GM06990 (cell line): ENCODE results near the gene LTN1.
"Not testable (repeated sequence)": the region's sequence is repeated elsewhere in the genome, so short reads cannot be mapped to it uniquely, and the experiment has no call there.

Experiments used
- DNase-seq: peaks from one replicate; pipeline ENCODE4 v3.0.0-alpha.2; 2011; ENCODE audit not compliant: insufficient read length; ENCODE audit errors: extremely low read depth
- H3K27me3 ChIP-seq: replicated peaks from 2 replicates; pipeline ENCODE4 v1.6.0; 2011; ENCODE audit warnings: low read length; ENCODE audit not compliant: control insufficient read depth, insufficient read depth
- H3K36me3 ChIP-seq: 2 replicates; pipeline ENCODE4 v1.5.1; 2011; ENCODE audit warnings: low read length; ENCODE audit not compliant: control insufficient read depth, insufficient read depth
- H3K4me3 ChIP-seq: replicated peaks from 2 replicates; pipeline ENCODE4 v1.5.1; 2011; ENCODE audit warnings: low read depth, mild to moderate bottlenecking, control low read depth, low read length
- CTCF ChIP-seq: IDR thresholded peaks from 2 replicates; pipeline ENCODE4 v1.5.1; 2011; ENCODE audit warnings: low read length, control low read depth, mild to moderate bottlenecking, inconsistent platforms; ENCODE audit not compliant: insufficient read depth, poor library complexity, severe bottlenecking

LTN1 gene

GRCh38 chr21:28936036-28936435 lies 56.6 kb downstream of the LTN1 start:
- no peak for TF ChIP-seq CTCF

GRCh38 chr21:28932717-28933116 lies 60.0 kb downstream of the LTN1 start:
- Histone ChIP-seq H3K36me3 (peaks cover 2% of the 10 kb centered on the region; the same call in 1 of the 2 replicates), H3K4me3 (no peak overlapping the region), H3K27me3 (no peaks in the 10 kb centered on the region)
- no peak for DNase-seq
- TF ChIP-seq CTCF: no peak

More at GRCh38 chr21:28936036-28936435, 56.6 kb downstream of the LTN1 start:
- H3K27me3 ChIP-seq: no peaks in the 10 kb centered on the region
- H3K36me3 ChIP-seq: peaks cover 2% of the 10 kb centered on the region; the same call in 1 of the 2 replicates
- no peak overlapping the region for H3K4me3 ChIP-seq
- no peak for DNase-seq

- H3K36me3 ChIP-seq, DNase-seq, H3K27me3 ChIP-seq, H3K4me3 ChIP-seq: not testable (repeated sequence)
Measured at GRCh38 chr21:28931708-28932372, 60.8 kb downstream of the LTN1 start.

- DNase-seq: no peak
- Histone ChIP-seq H3K27me3 (no peaks in the 10 kb centered on the region), H3K4me3 (no peak overlapping the region), H3K36me3 (no peaks in the 10 kb centered on the region)
- no peak for TF ChIP-seq CTCF
Measured at GRCh38 chr21:28928578-28929420, 63.9 kb downstream of the LTN1 start.

DNA sequence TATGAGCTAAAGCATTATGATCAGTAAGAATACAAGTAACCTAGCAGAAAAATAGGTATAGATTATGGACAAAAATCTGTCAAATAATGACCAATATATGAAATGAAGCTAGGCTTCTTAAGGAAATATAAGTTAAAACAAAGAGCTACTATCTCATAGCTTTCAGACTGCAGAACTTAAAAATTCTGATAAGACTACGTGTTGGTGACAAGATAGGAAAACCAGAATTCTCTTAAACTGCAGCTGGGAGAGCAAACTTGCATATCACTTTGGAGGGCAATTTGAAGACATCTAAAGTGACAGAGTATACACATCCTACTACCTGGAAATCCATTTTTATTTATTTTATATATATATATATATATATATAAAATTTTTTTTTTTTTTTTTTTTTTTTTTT lies 65.5 kb downstream of the LTN1 start:
- DNase-seq: no peak
- no peaks in the 10 kb centered on the region for H3K36me3 ChIP-seq
- no peak for TF ChIP-seq CTCF

DNA sequence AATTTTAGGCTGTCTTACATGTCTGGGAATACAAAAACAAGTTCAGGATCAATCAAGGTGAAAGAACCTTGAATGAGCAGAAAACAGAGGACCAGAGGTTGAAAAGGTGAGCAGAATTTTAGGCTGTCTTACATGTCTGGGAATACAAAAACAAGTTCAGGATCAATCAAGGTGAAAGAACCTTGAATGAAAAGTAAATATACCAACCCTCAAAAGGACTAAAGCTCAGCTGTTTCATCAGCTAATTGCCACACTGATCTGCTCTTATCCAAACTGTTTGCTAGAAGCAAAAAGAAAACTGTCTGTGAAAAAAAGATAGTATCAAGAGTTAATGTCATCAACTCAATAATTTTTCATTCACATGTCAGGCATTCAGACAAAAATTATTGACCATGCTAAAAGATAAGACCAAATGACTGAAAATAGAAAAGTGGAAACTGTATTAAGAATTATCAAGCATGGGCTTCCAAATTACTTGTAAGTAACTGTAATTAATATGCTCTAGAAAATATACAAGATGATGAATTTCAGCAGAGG lies 69.2 kb downstream of the LTN1 start:
- Histone ChIP-seq H3K27me3 (no peaks in the 10 kb centered on the region), H3K36me3 (no peaks in the 10 kb centered on the region), H3K4me3 (no peak overlapping the region)
- DNase-seq: no peak
- TF ChIP-seq CTCF: no peak

More for the DNA sequence above, 65.5 kb downstream of the LTN1 start:
- Histone ChIP-seq H3K4me3 (no peak overlapping the region), H3K27me3 (no peaks in the 10 kb centered on the region)
